Measurements from ENCODE around the gene THRB.

THRB gene

DNA sequence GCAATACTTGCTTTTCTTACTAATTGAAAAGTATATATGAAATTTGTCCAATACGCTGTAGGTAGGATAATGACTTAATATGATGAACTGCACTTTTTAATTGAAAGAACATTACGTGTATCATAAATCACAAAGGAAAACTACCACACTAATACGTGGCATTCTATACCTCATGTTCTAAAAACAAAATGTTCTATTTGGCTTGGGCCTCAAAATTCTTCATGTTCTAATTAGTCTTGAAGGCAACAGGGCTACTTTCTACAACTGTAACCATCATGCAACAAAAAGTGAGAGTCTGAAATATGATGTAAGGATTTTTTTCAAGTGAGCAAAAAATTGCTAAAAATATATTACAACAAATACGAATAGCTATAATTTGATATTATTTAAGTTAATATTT, 19.8 kb downstream of the THRB start:
- Histone ChIP-seq H3K27ac (no peak overlapping the region), H3K36me3 (ENCODE audit: control insufficient read depth, insufficient read depth, low read length) (no peaks in the 10 kb centered on the region), H3K4me3 (ENCODE audit: low read depth, low read length) (no peak overlapping the region), H2AFZ (no peak overlapping the region), H3K79me2 (no peaks in the 10 kb centered on the region), H3K9me3 (ENCODE audit: control insufficient read depth, low read length) (no peaks in the 10 kb centered on the region), H3K27me3 (ENCODE audit: control insufficient read depth, insufficient read depth, low read length) (no peaks in the 10 kb centered on the region), H3K4me2 (ENCODE audit: low read length) (no peak overlapping the region), H3K4me1 (peaks cover 9% of the 10 kb centered on the region), H3K9ac (no peak overlapping the region)
- no peak for TF ChIP-seq CTCF (IDR thresholded peaks at IDR 0.05)

- Histone ChIP-seq H3K36me3 (ENCODE audit: control insufficient read depth, insufficient read depth, low read length) (no peaks in the 10 kb centered on the region), H3K4me2 (ENCODE audit: low read length) (no peak overlapping the region), H3K27ac (no peak overlapping the region), H3K4me3 (ENCODE audit: low read depth, low read length) (no peak overlapping the region), H3K9ac (no peak overlapping the region), H3K4me1 (peaks cover 9% of the 10 kb centered on the region), H3K27me3 (ENCODE audit: control insufficient read depth, insufficient read depth, low read length) (no peaks in the 10 kb centered on the region), H3K9me3 (ENCODE audit: control insufficient read depth, low read length) (no peaks in the 10 kb centered on the region), H2AFZ (no peak overlapping the region), H3K79me2 (no peaks in the 10 kb centered on the region)
- no peak for TF ChIP-seq CTCF (IDR thresholded peaks at IDR 0.05)
These were observed 22.3 kb downstream of the THRB start for GRCh38 chr3:24472358-24472757.

DNA sequence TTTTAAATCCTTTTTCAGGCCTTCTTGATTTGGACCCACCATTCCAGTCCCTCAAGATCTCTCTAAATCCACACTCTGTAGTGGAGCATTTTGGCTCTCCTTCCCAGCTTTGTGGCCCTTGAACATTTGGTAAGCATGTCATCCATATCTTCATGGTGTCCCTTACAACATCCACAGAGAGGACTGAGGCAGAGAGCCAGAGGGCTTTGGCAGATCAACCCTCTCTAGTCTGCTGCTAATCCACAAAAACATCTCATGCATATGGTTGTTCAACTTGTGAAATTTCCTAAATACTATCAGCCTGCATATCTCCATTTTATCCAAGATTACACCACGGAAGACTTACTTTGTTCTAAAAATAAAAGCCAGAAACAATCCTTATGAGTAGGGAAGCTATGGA, 23.2 kb downstream of the THRB start:
- no peaks in the 10 kb centered on the region for H3K79me2 ChIP-seq
- H3K9me3 ChIP-seq (ENCODE audit: control insufficient read depth, low read length): no peaks in the 10 kb centered on the region
- peaks cover 9% of the 10 kb centered on the region for H3K4me1 ChIP-seq
- H3K4me2 ChIP-seq (ENCODE audit: low read length): peak overlapping the region; percentile 19
- H3K36me3 ChIP-seq (ENCODE audit: control insufficient read depth, insufficient read depth, low read length): no peaks in the 10 kb centered on the region
- no peak overlapping the region for H3K4me3 ChIP-seq (ENCODE audit: low read depth, low read length)
- no peaks in the 10 kb centered on the region for H3K27me3 ChIP-seq (ENCODE audit: control insufficient read depth, insufficient read depth, low read length)
- no peak overlapping the region for H3K9ac ChIP-seq
- TF ChIP-seq CTCF (IDR thresholded peaks at IDR 0.05): no peak
- no peak overlapping the region for H2AFZ ChIP-seq
- no peak overlapping the region for H3K27ac ChIP-seq

GRCh38 chr3:24470277-24470676, 24.4 kb downstream of the THRB start:
- Histone ChIP-seq H3K27me3 (ENCODE audit: control insufficient read depth, insufficient read depth, low read length) (no peaks in the 10 kb centered on the region), H3K4me3 (ENCODE audit: low read depth, low read length) (no peak overlapping the region)
- no peak for TF ChIP-seq CTCF (IDR thresholded peaks at IDR 0.05)

DNA sequence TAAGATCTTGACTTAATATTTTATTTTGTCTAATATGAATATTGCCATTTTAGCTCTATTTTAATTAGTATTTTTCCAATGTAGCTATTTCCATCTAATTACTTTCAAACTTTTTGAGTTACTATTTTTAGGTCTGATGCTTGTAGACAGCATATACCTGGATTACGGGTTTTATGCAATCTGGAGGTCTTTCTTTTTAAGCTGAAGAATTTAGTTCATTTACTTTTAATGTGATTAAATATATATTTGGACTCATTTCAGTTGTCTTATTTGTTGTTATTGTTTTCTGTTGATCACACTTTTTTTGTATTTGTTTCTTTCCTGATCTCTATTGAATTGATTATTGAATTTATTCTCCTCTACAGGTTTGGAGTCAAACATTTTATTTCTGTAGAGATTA, 30.3 kb downstream of the THRB start:
- Histone ChIP-seq H3K9ac (no peak overlapping the region), H3K4me2 (ENCODE audit: low read length) (no peak overlapping the region), H3K79me2 (no peaks in the 10 kb centered on the region), H3K4me3 (ENCODE audit: low read depth, low read length) (no peak overlapping the region), H3K9me3 (ENCODE audit: control insufficient read depth, low read length) (no peaks in the 10 kb centered on the region), H3K4me1 (no peaks in the 10 kb centered on the region), H3K27me3 (ENCODE audit: control insufficient read depth, insufficient read depth, low read length) (no peaks in the 10 kb centered on the region), H2AFZ (no peak overlapping the region), H3K36me3 (ENCODE audit: control insufficient read depth, insufficient read depth, low read length) (no peaks in the 10 kb centered on the region), H3K27ac (no peak overlapping the region)
- no peak for TF ChIP-seq CTCF (IDR thresholded peaks at IDR 0.05)

More at GRCh38 chr3:24470277-24470676, 24.4 kb downstream of the THRB start:
- Histone ChIP-seq H3K27ac (no peak overlapping the region), H3K4me2 (ENCODE audit: low read length) (no peak overlapping the region), H3K9ac (no peak overlapping the region), H3K9me3 (ENCODE audit: control insufficient read depth, low read length) (no peaks in the 10 kb centered on the region), H3K4me1 (peaks cover 9% of the 10 kb centered on the region), H2AFZ (no peak overlapping the region), H3K36me3 (ENCODE audit: control insufficient read depth, insufficient read depth, low read length) (no peaks in the 10 kb centered on the region), H3K79me2 (no peaks in the 10 kb centered on the region)
